GM12801 (cell line): Measurements from ENCODE around the gene CDKN1C.

Experiments
- TF ChIP-seq, protein P1 (sequence below): IDR thresholded peaks from one replicate; pipeline ENCODE4 v1.5.1; 2011; ENCODE audit warnings: control low read depth; ENCODE audit not compliant: insufficient read length; ENCODE audit errors: extremely low read depth

CDKN1C gene

DNA sequence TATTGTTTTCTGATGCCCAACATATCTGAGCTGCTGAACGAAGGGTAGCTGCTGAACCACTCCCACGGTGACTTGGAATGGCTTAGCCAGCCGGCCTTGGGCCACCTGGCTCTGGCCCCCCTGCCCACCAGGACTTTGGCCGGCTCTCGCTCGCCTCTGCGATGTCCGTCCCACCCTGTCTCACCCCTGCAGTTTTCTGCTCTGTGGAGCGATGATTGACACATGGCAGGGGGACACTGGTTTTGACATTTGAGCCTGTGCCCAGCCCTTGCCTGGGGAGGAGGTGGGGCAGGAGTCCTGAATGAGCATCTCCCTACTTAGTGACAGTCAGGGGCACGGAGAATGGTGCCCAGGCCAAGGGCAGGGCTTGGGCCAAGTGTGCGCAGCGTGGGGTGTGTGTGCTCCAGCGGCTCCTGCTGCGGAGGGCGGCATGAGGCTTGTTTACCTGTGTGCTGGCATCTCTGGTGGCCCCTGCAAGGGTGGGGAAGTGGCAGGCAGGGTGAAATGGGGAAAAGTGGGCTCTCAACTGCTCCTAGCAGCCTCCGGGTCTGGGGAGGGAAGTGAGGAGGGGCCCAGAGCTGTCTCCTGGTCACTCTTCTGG, 15.7 kb upstream of the CDKN1C start:
- TF ChIP-seq, protein P1, sequence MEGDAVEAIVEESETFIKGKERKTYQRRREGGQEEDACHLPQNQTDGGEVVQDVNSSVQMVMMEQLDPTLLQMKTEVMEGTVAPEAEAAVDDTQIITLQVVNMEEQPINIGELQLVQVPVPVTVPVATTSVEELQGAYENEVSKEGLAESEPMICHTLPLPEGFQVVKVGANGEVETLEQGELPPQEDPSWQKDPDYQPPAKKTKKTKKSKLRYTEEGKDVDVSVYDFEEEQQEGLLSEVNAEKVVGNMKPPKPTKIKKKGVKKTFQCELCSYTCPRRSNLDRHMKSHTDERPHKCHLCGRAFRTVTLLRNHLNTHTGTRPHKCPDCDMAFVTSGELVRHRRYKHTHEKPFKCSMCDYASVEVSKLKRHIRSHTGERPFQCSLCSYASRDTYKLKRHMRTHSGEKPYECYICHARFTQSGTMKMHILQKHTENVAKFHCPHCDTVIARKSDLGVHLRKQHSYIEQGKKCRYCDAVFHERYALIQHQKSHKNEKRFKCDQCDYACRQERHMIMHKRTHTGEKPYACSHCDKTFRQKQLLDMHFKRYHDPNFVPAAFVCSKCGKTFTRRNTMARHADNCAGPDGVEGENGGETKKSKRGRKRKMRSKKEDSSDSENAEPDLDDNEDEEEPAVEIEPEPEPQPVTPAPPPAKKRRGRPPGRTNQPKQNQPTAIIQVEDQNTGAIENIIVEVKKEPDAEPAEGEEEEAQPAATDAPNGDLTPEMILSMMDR: no peak

DNA sequence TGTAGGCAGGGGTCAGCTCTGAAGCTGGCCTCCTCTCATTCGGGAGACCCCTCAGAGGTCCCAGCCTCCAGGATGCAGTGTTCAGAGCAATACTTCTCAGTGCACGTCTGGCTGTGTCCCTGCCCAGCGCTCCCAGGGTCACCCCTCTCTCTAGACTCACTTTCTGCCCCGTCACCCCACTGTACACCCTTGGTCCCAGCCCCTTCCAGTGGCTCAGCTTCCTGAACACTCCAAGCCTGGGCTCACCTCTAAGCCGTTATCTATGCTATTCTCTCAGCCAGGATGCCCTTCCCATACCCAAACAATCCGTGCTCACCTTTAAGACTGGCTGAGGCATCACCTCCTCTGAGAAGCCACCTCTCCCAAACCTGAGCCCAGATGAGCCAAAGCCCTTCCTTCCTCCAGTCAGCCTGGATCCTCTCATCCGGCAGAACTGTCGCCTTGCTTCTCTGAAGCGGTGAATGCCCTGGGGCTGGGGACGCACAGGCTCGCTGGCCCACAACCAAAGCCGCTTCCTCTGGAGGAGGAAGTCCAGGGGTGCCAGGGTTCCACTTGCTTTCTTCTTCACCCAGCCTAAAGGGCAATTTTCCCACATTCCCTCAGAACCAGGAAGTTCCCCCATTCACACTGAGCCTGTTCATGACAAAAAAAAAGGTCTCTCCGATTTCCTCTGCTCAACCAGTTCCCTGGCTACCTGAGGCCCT, 13.7 kb upstream of the CDKN1C start:
- TF ChIP-seq, protein P1: no peak

- TF ChIP-seq, protein P1: no peak
These were observed 12.9 kb upstream of the CDKN1C start for GRCh38 chr11:2898366-2899079.

- TF ChIP-seq, protein P1: no peak
These were observed 11.5 kb upstream of the CDKN1C start for GRCh38 chr11:2897048-2897447.

- TF ChIP-seq, protein P1: no peak
These were observed 10.5 kb upstream of the CDKN1C start for GRCh38 chr11:2896047-2896446.

DNA sequence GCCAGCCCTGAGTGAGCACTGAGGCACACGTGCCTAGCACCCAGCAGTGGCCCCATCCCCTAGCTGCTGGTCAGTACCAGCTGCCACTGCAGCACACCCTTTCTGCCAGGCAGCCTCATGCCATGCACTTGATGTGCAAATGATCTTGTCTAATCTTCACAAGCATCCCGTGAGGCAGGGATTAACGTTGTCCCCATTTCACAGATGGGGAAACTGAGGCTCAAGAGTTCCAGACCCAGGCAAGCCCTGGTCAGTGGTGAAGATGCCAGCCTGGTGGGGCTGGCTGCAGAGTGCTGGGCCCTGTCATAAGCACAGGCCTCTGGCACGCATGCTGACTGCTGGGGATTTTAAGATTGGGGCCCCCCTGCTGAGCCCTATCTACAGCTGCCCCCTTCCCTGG, 8.4 kb upstream of the CDKN1C start:
- TF ChIP-seq, protein P1: no peak

DNA sequence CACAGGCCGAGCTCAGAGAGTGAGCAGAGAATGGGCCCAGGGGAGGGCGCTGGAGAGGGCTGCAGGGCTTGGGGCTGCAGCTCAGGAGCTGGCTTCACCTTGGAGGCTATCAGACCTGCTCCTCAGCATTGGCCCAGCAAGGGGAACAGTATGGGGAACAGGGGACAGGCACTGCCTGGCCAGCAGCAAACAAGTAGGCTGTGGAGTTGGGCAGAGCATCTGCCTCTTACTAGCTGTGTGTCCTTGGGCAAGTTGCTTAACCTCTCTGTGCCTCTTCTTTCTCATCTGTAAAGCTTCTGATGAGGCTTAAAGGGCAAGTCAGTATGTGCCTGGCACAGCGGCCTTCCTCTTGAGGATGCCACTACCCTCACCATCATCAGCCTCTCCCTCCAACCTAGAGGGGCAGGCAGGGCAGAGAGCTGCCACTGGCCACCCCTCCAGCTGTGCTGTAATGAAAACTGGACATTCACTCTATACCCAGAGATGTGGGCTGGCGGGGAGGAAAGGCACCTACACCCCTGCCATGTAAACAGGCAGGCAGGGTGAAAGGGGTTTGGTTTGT, 7.5 kb upstream of the CDKN1C start:
- TF ChIP-seq, protein P1: no peak
